GM13977 (cell line): ENCODE data around the gene AOAH.

Experiments
- DNase-seq: peaks from one replicate; pipeline ENCODE4 v3.0.0; 2012; ENCODE audit warnings: low spot score
- in situ Hi-C: fragments of 300-500 bp; cut with MboI; formaldehyde crosslinking; loops from one replicate; pipeline ENCODE4 v1.12.0; 2022; ENCODE audit warnings: low sequenced_read_pairs, low pct_unique_long_range_greater_than_20kb, mixed read lengths, inconsistent platforms; ENCODE audit not compliant: unreplicated experiment
- TF ChIP-seq, protein P1 (sequence below): IDR thresholded peaks from 2 replicates; pipeline ENCODE4 v1.5.1; 2012; ENCODE audit warnings: mild to moderate bottlenecking, control low read depth; ENCODE audit not compliant: insufficient read depth; ENCODE audit errors: extremely low read depth, missing control alignments

The AOAH gene

DNA sequence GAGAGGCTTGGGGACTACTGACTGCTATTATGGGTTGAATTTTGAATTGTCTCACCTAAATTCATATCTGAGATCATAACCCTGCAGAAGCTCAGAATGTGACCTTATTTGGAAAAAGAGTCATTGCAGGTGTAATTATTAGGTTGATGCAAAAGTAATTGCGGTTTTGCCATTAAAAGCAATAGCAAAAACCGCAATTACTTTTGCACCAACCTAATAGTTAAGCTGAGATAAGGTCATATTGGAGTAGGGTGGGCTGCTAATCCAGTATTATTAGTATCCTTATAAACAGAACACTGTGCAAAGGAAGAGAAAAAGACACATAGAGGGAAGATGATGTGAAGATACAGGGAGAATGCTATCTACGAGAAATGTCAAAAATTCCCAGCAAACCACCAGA lies 82.3 kb downstream of the AOAH start:
- in situ Hi-C loops = no loop called here
- DNase-seq = no peak
- TF ChIP-seq, protein P1, sequence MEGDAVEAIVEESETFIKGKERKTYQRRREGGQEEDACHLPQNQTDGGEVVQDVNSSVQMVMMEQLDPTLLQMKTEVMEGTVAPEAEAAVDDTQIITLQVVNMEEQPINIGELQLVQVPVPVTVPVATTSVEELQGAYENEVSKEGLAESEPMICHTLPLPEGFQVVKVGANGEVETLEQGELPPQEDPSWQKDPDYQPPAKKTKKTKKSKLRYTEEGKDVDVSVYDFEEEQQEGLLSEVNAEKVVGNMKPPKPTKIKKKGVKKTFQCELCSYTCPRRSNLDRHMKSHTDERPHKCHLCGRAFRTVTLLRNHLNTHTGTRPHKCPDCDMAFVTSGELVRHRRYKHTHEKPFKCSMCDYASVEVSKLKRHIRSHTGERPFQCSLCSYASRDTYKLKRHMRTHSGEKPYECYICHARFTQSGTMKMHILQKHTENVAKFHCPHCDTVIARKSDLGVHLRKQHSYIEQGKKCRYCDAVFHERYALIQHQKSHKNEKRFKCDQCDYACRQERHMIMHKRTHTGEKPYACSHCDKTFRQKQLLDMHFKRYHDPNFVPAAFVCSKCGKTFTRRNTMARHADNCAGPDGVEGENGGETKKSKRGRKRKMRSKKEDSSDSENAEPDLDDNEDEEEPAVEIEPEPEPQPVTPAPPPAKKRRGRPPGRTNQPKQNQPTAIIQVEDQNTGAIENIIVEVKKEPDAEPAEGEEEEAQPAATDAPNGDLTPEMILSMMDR = no peak

DNA sequence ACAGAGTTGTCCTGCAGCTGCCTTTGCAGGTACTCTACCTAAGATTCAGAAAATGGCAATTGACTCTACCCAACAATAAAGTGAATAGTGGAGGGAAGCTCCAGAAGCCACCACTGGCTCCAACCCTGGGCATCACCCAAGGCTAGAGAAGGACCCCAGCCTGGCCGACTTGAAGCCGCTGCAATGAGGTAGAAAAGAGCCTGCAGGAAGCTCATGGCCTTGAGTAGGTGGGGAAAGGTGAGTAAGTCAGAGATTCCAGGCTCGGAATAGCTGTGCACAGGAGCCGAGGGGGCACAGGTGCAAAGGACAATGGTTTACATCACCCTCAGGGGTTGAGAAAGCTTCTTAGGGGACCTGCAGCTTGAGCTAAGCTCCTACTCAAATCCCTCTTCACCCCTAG lies 83.6 kb downstream of the AOAH start:
- TF ChIP-seq, protein P1 = no peak
- DNase-seq = no peak
- in situ Hi-C loops = no loop called here

DNA sequence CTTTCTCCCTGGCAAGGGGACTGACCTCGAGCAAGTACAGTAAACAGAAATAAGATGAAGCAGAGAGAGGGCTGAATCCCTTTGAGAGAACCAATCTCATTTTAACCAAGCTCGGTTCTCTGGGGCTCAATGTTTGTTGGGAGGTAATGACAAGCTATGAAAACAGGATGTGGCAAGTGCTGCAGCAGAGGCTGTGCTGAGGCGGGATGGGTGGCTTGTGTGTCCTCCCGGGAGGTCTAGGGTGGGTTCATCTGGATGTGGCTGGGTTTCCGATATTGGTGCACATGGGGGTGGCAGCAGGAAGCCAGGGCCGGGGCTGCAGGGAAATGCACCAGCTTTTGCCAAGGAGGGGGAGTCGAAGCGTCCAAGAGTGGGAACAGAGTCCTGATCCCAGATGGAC lies 84.5 kb downstream of the AOAH start:
- DNase-seq = no peak
- in situ Hi-C loops = no loop called here
- TF ChIP-seq, protein P1 = no peak

DNA sequence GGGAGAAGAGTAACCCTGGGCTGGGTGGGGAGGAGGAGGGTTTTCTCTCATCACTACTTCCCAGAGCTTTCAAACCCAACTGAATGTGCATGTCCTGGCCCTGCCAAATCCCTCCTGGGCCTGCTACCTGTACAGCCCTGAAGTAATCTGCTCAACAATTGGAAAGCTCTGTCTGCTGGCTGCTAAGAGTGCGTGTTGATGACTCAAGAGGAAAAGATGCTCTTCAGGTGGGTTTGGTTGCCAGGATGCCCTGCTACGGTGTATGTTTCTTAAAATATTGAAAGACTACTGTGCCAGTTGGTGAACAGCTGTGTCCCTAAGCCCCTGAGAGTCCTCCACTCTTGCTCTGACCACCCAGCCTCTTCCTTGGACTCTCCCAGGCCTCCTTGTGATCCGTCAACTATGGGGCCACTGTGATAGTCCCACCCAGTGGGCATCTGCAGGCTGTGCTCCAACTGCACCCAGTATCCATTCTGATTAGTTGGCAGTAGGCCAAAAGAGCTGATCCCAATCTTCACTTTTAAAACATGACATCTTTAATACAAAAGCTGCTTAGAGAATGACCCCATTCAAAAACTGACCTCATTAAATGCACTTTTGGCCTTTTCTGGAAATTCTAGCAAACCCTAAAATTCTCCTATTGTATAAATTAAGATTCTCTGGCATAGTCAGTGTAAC lies 85.6 kb downstream of the AOAH start:
- no peak for DNase-seq
- in situ Hi-C loops = no loop called here
- TF ChIP-seq, protein P1 = no peak

DNA sequence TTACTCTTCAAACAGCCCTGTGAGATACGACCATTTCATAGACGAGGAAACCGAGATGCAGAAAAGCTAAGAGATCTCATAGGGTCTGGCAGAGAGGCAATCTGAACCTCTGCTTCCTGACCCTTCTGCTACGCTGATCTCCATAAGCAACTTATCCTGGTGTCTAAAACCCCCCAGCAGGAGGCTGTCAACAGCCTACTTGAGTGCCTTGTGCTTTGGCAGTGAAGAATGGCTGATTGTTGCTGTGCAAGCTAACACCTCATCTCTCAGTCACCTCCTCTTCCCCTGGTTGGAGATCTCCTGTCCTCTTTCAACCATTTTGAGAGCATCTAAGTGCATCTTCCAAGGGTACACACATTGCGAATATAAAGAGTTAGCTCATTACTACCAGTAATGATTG lies 86.2 kb downstream of the AOAH start:
- TF ChIP-seq, protein P1 = no peak
- no peak for DNase-seq

DNA sequence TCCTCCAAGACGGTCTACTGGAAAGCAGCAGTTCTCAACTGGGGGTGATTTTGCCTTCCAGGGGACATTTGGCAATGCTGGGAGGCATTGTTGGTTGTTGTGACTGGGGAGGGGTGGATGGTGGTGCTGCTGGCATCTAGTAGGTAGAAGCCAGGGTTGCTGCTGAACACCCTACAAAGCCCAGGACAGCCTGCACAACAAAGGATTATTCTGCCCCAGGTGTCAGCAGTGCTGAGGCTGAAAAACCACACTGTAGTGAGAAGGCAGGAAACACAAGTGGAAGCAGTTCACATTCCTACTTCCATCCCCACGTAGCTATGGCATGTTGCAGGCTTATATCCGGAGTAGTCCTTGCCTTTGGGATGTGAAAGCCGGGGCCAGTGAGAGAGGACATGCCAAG lies 86.9 kb downstream of the AOAH start:
- in situ Hi-C loops = no loop called here
- DNase-seq = no peak
- TF ChIP-seq, protein P1 = no peak

More for the DNA sequence above, 86.2 kb downstream of the AOAH start:
- in situ Hi-C loops = no loop called here

DNA sequence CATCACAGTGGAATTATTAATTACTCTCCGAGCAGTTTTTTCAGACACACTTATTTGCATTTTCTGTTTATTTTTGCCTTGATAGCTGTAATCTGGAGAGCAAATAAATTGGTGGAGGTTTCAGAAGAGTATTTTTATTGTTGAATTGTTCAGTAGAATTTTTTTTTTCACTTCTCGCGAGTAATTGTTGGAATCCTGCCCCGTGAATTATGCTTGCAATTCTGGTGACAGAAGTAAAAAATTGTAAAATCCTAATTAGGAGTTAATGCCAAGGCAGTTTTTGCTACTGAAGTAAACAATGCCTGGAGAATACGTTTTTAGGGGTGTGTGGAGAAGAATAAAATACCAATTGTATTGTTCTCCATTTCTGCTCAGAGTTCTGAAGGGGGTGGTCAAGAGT lies 88.2 kb downstream of the AOAH start:
- no peak for DNase-seq
- TF ChIP-seq, protein P1 = no peak
- in situ Hi-C loops = no loop called here
